Measurements from ENCODE around the gene GAST. TPM values are rescaled to one million over a fixed set of nuclear protein-coding genes. Genes with fewer than 3 reads are reported as not detected.

Gene GAST
- polyA plus RNA-seq, 10 donors: 0.72 TPM; not detected in 9

- no peak for DNase-seq
Measured at GRCh38 chr17:41739661-41740352, 27.7 kb downstream of the GAST start.

GRCh38 chr17:41740506-41740905 is 28.4 kb downstream of the GAST start:
- no peak for DNase-seq

DNA sequence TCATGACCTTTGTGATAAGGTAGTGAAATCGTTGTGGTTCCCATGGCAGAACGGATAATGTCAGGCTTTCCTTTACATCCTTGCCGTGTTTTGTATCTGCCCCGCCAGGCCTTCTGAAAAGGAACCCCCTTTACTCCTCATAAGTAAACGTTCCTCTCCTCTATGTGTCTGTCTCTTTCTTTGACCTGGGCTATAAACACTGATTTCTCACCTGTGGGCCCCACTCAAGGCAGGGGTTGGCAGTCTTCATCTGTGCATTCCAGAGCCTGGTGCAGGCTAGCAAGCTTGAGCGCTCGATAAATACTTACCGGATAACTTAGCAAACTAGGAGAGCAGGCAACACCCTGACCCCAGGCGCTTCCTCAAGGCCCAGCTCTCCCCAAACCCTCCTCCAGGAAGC is 29.6 kb downstream of the GAST start:
- DNase-seq: no peak

- no peak for DNase-seq
Measured at GRCh38 chr17:41748275-41748674, 36.1 kb downstream of the GAST start.

DNA sequence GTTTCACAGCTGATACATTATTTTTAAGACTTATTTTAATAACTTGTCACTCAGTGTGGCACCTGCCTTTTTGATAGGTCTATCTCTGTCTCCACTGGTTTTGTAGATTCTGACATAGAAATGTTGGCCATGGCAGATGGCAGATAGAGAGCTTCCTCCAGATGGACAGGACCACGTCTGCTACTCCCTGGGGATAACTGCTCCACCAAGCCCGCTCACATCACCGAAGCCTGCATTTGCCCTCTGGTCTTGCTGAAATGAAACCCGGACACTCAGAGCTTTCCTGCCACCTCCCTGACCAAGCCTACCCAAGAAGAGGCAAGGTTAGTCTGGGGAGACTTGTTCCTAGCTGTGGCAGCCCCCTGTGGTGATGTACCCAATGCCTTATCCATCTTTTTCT is 38.7 kb downstream of the GAST start:
- DNase-seq: no peak

DNA sequence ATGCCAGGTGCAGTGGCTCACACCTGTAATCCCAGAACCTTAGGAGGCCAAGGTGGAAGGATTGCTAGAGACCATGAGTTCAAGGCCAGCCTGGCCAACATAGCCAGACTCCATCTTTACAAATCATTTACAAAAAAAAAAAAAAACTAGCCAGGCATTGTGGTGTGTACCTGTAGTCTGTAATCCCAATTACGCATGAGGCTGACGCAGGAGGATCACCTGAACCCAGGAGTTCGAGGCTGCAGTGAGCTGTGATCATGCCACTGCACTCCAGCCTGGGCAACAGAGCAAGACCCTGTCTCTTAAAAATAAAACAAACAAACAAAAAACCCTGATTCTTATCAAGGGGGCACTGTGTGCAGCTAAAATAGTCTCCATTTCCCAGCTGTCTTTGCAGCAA is 39.2 kb downstream of the GAST start:
- no peak for DNase-seq

DNA sequence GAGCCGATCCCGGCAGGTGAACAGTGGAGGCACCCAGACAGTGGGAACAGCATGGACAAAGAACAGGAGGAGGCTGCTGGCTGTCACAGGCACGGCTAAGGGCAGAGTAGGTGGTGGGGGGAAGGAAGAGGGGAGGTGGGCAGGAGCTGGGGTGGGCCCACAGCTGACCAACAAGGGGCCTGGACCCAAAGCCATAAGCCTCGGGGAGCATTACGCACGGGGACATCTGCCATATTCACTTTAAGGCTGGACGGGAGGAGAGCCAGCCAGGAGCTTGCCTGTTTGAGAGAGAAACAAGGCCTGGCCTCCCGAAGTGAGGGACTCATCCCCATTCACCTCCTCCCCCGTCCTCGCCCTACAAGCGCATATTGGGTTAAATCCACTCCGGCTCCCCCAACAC is 41.9 kb downstream of the GAST start:
- DNase-seq: no peak

GRCh38 chr17:41758601-41759000 is 46.5 kb downstream of the GAST start:
- DNase-seq: no peak

DNA sequence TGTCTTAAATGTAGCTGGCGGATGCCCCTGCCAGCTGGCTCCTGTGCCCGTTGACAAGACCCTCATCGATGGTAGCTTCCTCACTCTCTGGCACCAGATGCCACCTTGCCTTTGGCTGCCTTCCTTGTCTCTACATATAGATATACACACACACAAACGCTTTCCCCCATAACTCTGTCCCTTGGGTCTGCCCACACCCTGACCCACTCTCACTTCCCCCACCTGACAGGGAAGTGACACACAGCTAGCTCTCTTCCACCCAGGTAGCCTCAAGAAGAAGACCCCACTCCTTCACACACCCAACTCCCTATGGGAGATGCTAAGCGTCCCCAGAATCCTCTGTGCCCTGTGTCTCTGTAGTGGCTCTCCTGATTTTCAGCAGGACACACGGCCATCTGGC is 48.7 kb downstream of the GAST start:
- no peak for DNase-seq

- no peak for DNase-seq
Measured at GRCh38 chr17:41762391-41762790, 50.3 kb downstream of the GAST start.

- DNase-seq: no peak
Measured at GRCh38 chr17:41762841-41763240, 50.7 kb downstream of the GAST start.

- DNase-seq: no peak
Measured at GRCh38 chr17:41763327-41763726, 51.2 kb downstream of the GAST start.

Other genes with a start within 250 kb of the GAST start
- gene KRT32, start 244.9 kb upstream of the GAST start, polyA plus RNA-seq (ENCODE audit: insufficient read length in 10 of 10): under 1 TPM in 1 of 10 donors, not detected in 9; 0.11 TPM
- gene KRT35, start 231.2 kb upstream of the GAST start, polyA plus RNA-seq (ENCODE audit: insufficient read length in 10 of 10): not detected
- gene KRT36, start 222.4 kb upstream of the GAST start, polyA plus RNA-seq (ENCODE audit: insufficient read length in 10 of 10): not detected
- gene KRT13, start 206.7 kb upstream of the GAST start, polyA plus RNA-seq (ENCODE audit: insufficient read length in 10 of 10): 100 to 1,000 TPM in 1 of 10 donors, 10 to 100 TPM in 1, under 1 TPM in 4, not detected in 4; 0.31 to 228 (median 0.67) TPM
- 100 to 1,000 TPM in 1 of 10 donors, 10 to 100 TPM in 1, under 1 TPM in 3, not detected in 5; 0.10 to 122 (median 0.89) TPM for gene KRT15, start 193.4 kb upstream of the GAST start, polyA plus RNA-seq (ENCODE audit: insufficient read length in 10 of 10)
- gene KRT19, start 184.0 kb upstream of the GAST start, polyA plus RNA-seq (ENCODE audit: insufficient read length in 10 of 10): 10 to 100 TPM in 2 of 10 donors, 1 to 10 TPM in 2, under 1 TPM in 5, not detected in 1; 0.50 to 68.0 (median 0.83) TPM
- gene KRT9, start 140.3 kb upstream of the GAST start, polyA plus RNA-seq (ENCODE audit: insufficient read length in 10 of 10): under 1 TPM in 2 of 10 donors, not detected in 8; 0.08 to 0.19 TPM
- gene KRT14, start 125.4 kb upstream of the GAST start, polyA plus RNA-seq (ENCODE audit: insufficient read length in 10 of 10): 10 to 100 TPM in 2 of 10 donors, under 1 TPM in 5, not detected in 3; 0.26 to 72.1 (median 0.46) TPM
- 1 to 10 TPM in 1 of 10 donors, under 1 TPM in 1, not detected in 8; 0.84 to 2.3 TPM for gene KRT16, start 99.6 kb upstream of the GAST start, polyA plus RNA-seq (ENCODE audit: insufficient read length in 10 of 10)
- gene KRT17, start 87.8 kb upstream of the GAST start, polyA plus RNA-seq (ENCODE audit: insufficient read length in 10 of 10): 100 to 1,000 TPM in 2 of 10 donors, 1 to 10 TPM in 5, under 1 TPM in 3; 0.46 to 228 (median 1.6) TPM
- gene EIF1, start 23.4 kb upstream of the GAST start, polyA plus RNA-seq (ENCODE audit: insufficient read length in 10 of 10): 100 to 1,000 TPM; 761 to 893 (median 828) TPM
- under 1 TPM in 8 of 10 donors, not detected in 2; 0.04 to 0.32 (median 0.08) TPM for gene HAP1, start 22.3 kb downstream of the GAST start, polyA plus RNA-seq (ENCODE audit: insufficient read length in 10 of 10)
- gene JUP, start 74.4 kb downstream of the GAST start, polyA plus RNA-seq (ENCODE audit: insufficient read length in 10 of 10): 10 to 100 TPM; 26.8 to 68.0 (median 32.1) TPM
- 10 to 100 TPM; 27.6 to 59.2 (median 40.2) TPM for gene P3H4, start 99.6 kb downstream of the GAST start, polyA plus RNA-seq (ENCODE audit: insufficient read length in 10 of 10)
- gene FKBP10, start 100.7 kb downstream of the GAST start, polyA plus RNA-seq (ENCODE audit: insufficient read length in 10 of 10): 100 to 1,000 TPM; 104 to 191 (median 135) TPM
- gene NT5C3B, start 123.9 kb downstream of the GAST start, polyA plus RNA-seq (ENCODE audit: insufficient read length in 10 of 10): 10 to 100 TPM; 32.4 to 79.1 (median 45.9) TPM
- under 1 TPM in 4 of 10 donors, not detected in 6; 0.15 to 0.43 (median 0.18) TPM for gene KLHL10, start 125.5 kb downstream of the GAST start, polyA plus RNA-seq (ENCODE audit: insufficient read length in 10 of 10)
- gene KLHL11, start 153.1 kb downstream of the GAST start, polyA plus RNA-seq (ENCODE audit: insufficient read length in 10 of 10): 1 to 10 TPM; 4.4 to 6.4 (median 5.6) TPM
- 10 to 100 TPM; 48.4 to 77.4 (median 58.5) TPM for gene ACLY, start 206.6 kb downstream of the GAST start, polyA plus RNA-seq (ENCODE audit: insufficient read length in 10 of 10)
- 1 to 10 TPM in 1 of 10 donors, under 1 TPM in 9; 0.53 to 1.2 (median 0.71) TPM for gene ODAD4, start 218.3 kb downstream of the GAST start, polyA plus RNA-seq (ENCODE audit: insufficient read length in 10 of 10)

All from muscle of back (tissue), 11 donors.